Tongue (tissue), 3 donors: ENCODE data around the gene TMEM235. TPM values are rescaled to one million over a fixed set of nuclear protein-coding genes. Genes with fewer than 3 reads are reported as not detected.

ENCODE experiments used
- DNase-seq: peaks from one replicate; pipeline ENCODE4 v3.0.0-alpha.2; 2015
- small RNA-seq: library from RNA; depleted of rRNA; stranded (forward); fragments of <200 nt; gene quantifications from one replicate; pipeline ENCODE3, GENCODE V24; 2014; ENCODE audit warnings: low replicate concordance
- total RNA-seq: library from RNA; depleted of rRNA; stranded (reverse); fragments of >200 nt; gene quantifications from one replicate; pipeline ENCODE4 v1.2.3, GENCODE V29; 2014

The TMEM235 gene
- total RNA-seq, 1 donor from 2014 or later: not detected

DNA sequence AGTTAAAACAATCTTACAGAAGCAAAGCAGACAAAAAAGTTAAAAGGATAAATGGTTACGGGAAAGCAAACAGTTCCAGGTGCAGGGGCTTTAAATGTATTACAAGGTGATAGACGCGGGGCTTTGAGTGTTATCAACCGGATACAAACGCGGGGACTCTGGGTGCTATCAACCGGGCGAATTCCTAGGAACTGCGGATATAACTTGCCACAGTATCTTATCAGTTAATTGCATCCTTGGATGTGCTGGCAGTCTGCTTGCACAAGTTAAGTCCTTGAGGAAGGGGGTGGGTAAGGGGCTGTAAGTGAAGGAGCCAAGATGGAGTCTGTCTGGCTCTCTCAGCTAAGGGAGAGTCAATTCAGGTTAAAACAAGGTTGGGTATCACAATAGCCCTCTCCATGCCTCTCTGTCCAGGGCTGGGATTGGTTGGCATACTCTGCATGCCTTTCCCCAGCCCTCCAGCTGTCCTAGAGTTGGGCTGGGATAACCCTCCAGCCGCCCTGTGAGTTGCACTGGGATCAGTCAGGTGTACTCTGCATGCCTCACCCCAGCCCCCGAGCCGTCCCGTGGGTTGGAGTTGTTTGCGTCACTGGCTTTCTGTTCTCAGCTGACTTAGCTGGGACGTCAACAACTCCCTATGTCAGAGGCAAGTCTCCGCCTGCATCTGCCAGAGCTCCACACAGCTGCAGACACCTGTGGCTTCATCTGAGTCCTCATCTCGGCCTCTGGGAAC is 40.9 kb downstream of the TMEM235 start:
- peak; percentile 95 for DNase-seq

DNA sequence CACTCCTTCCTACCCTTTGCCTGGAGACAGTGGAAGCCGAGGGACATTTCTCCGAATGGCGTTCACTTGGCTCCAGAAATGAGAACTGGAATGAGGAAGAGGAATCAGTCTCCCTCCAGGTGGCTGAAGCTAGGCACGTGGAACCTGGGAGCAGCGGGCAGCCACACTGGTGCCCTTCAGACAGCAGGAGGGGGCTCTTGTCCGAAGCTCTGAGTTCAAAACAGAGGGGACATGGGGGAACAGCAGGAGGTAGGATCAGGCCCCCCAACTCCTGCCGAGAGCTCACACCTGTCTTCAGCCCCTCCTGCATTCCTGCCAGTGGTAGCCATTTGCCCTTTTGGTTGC is 41.5 kb downstream of the TMEM235 start:
- DNase-seq: no peak

DNA sequence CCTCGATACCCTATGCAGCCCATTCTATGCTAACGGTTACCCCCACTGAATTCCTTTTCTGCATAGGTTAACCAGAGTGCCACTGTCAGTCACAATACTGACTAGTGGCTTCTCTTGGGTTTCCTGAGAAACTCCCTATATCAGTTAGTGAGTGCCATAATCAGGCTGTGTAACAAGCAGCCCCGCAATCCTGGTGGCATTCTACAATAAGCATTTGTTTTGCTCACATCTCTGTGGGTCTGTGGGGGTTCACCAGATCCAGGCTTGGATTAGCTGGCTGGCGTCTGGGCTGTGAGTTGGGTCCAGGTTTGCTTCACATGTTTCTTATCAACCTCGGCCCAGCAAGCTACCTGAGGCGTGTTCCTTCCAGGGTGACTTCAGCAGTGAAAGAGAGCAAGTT is 42.4 kb downstream of the TMEM235 start:
- no peak for DNase-seq

DNA sequence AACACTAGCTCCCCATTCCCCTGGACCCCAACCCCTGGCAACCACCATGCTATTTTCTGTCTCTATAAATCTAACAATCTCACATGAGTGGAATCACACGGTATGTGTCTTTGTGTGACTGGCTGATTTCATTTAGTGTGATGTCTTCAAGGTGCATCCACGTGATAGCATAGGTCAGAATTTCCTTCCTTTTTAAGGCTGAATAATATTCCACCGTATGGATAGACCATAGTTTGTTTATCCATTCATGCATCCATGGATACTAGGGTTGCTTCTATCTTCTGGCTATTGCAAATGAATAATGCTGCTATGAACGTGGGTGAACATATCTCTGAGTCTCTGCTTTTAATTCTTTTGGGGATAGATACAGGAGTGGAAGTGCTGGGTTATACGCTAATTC is 43.9 kb downstream of the TMEM235 start:
- DNase-seq: no peak

DNA sequence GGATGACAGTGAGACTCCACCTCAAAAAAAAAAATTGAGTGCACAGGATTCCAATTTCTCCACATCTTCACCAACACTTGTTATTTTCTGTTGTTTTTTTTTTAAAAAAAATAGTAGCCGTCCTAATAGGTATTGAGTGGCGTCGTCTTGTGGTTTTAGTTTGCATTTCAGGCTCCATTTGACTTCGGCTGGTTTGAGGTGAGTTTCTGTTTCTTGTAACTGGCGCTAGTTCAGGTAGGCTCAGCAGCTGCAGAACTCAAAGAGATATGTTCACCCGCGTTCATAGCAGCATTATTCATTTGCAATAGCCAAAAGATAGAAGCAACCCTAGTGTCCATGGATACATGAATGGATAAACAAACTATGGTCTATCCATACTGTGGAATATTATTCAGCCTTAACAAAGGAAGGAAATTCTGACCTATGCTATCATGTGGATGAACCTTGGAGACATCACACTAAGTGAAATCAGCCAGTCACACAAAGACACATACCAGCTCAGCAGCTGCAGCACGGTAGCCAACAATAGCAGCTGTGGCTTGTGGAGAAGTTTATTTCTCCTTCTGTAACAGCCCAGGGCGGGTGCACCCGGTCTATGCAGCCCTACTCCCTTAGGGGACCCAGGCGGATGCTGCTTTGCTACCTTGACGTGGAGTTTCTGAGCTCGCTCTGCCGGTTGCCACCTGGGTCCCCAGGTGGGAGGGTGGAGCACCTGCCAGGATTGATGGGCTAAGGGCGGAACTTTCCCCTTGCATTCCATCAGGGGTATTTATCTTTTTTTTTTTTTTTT is 44.9 kb downstream of the TMEM235 start:
- DNase-seq: no peak

DNA sequence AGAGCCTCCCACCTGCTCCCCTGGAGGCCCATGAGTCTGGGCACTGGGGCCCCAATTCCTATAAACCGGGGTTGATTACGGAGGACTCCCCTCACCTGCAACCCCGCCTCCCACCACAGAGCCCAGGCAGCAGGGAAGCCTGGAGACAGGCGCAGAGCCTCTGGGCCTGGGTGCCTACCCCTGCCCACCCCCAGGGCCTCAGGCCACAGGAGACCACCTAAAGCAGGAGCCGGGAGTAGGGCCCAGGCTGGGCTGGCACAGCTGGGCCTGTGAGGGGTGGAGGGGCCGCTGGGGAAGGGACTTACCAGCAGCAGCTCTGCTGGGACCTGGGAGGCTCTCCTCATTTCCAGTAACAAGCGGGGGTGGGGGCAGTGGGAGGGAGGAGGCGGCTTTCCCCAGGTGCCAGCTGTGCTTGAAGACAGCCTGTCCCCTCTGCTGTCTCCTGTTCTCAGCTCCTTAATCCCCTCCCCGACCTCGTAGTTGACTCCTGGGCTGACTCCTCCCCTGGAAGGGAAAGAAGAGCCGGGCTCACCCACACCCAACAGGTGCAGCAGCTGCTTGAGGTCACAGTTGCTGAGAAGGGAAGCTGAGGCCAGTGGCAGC is 46.8 kb downstream of the TMEM235 start:
- DNase-seq: peak; percentile 76

DNA sequence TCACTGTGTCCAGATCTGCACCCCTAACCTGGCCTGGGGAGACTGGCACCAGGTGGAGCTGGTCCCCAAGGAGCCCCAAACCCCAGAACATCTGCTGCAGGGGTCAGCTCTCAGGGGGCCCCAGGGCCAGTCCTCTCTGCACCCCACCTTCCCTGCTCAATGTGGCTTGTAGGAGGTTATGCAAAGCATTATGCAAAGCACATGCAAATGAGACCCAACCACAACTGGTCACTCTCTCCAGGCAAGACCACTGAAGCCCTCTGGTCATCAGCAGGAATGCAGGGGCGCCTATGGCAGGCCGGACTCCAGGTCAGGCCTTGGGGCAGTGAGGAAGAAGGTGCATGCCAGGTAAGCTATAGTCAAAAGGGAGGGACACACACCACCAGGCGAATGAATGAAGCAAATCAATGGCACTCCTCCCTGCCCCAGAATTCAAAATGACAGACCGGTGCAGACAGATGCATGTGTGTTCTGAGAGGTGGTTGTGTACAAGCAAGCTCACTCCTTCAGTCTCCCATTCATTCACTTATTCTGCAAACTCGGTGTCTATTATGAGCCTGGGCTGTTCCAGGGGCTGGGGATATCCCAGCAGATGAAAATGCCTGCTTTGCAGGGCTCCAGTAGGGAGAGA is 48.0 kb downstream of the TMEM235 start:
- DNase-seq: no peak

DNA sequence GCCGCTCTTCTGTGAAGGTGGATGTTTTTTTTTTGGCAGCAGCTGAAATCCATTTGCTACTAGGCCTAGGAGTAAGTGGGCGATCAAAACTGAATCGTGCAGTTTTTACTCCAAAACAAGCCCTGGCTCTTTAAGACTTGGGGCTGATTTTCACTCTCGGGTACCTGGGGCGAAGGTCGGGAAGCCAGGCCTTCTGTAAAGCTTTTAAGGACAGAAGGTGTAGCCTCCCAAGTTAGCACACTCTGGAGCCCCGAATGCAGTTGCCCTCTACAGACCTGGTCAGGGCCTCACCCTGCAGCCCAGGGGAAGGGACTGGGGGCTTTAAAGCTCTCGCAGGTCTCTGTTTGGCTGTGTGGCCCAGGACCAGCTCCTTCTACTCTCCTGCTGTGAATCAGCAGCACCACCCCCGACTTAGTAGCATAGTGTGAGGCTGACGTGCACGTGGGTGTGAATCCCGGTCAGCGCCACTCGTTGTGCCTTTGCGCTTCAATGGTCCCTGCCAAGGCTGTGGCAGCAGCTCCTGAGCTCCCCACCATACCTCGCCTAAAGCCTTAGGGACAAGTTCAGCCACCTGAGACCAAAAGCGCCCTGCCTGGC is 49.9 kb downstream of the TMEM235 start:
- DNase-seq: no peak

DNA sequence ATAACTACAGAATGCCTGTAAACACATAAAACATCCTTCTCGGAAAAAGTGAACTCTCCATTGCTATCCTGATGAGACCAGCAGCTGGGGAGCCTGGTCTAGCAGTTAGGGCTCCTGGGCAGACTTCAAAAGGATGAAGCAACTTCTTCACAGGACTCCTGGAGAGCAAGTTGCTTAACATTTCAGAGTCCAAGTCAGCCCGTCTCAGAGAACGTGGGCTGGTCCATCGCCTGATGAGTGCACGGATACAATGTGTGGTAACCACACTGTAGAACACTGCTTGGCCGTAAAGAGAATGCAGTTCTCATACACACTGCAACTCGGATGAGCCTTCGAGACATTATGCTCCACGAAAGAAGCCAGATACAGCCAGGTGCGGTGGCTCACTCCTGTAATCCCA is 52.7 kb downstream of the TMEM235 start:
- DNase-seq: no peak

DNA sequence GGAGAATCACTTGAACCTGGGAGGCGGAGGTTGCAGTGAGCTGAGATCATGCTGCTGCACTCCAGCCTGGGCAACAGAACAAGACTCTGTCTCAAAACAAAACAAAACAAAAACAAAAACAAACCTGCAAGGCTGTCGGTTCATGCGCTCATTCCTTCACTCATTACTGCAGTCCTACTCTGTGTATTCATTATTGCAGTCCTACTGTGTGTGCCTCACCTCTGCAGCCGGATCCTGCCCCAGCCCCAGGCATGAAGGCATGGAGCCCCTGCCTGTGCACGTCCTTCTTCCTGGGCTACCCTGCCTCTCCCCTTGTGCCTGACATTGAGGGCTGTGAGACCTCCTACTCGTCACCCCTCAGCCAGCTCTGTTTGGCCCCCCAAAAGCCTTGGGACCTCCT is 57.6 kb downstream of the TMEM235 start:
- no peak for DNase-seq

DNA sequence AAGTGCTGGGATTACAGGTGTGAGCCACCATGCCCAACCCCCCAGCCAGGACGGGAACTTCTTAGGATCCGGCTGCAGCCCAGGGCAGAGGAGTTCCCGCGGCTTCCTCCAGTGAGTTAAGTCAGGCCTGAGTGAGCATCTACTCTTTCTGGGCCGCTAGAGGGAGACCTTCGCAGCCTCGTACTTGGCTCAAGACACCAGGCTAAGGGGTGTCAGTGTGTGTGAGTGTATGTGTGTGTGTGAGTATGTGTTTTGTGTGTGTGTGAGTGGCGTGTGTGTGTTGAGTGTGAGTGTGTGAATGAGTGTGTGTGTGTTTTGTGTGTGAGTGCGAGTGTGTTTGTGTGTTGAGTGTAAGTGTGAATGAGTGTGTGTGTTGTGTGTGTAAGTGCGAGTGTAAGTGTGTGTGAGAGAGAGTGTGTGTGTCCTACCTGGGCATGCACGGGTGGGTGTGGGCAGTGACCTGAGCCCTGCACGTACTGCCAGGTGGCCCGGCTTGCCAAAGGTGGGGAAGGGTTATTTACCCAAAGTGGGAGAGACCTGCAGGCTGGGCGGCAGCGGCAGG is 58.5 kb downstream of the TMEM235 start:
- DNase-seq: peak; percentile 95

Small RNA genes lying within 50 kb of the gene (small RNA-seq; reads per million reads assigned to genes)
- not detected for gene AC087645.1

Other genes starting within 250 kb of the TMEM235 start
- gene TMC6, start 102.9 kb upstream of the TMEM235 start, total RNA-seq: 16.8 TPM
- gene TMC8, start 100.9 kb upstream of the TMEM235 start, total RNA-seq: 3.2 TPM
- 0.51 TPM for gene C17orf99, start 85.2 kb upstream of the TMEM235 start, total RNA-seq
- gene SYNGR2, start 63.0 kb upstream of the TMEM235 start, total RNA-seq: 59.2 TPM
- gene TK1, start 44.6 kb upstream of the TMEM235 start, total RNA-seq: 19.5 TPM
- gene AFMID, start 44.3 kb upstream of the TMEM235 start, total RNA-seq: 16.6 TPM
- 20.1 TPM for gene BIRC5, start 17.4 kb upstream of the TMEM235 start, total RNA-seq
- 29.0 TPM for gene SOCS3, start 128.4 kb downstream of the TMEM235 start, total RNA-seq
- gene PGS1, start 147.0 kb downstream of the TMEM235 start, total RNA-seq: 37.7 TPM